Activated CD4-positive, alpha-beta T cell treated with anti-CD3 and anti-CD28 coated beads for 36 hours (primary cell): ENCODE results near the gene BPIFB6. TPM values are rescaled to one million over a fixed set of nuclear protein-coding genes. Genes with fewer than 3 reads are reported as not detected.

Source experiments
- ATAC-seq: fragments of 200-7000 bp; cut with Tn5 transposase; one replicate; pipeline ENCODE4 v1.10.0; 2021; ENCODE audit warnings: mild to moderate bottlenecking, moderate library complexity
- CTCF ChIA-PET: fragments of 350-600 bp; sonication (Branson Sonifier 250); formaldehyde crosslinking; loops from one replicate; lab custom pipeline; 2021; ENCODE audit warnings: antibody characterized with exemption; lab: Charles Lee
- POLR2A ChIA-PET: fragments of 350-600 bp; sonication (Branson Sonifier 250); formaldehyde crosslinking; loops from one replicate; lab custom pipeline; 2021; ENCODE audit warnings: antibody characterized with exemption, inconsistent platforms; lab: Charles Lee
- DNase-seq: peaks from one replicate; pipeline ENCODE4 v3.0.0-alpha.2; 2020
- H3K27ac Mint-ChIP-seq: one replicate; pipeline ENCODE4 v1.8.0; 2021; ENCODE audit warnings: mixed read lengths
- H3K27me3 Mint-ChIP-seq: one replicate; pipeline ENCODE4 v1.8.0; 2021; ENCODE audit warnings: mixed read lengths
- H3K36me3 Mint-ChIP-seq: one replicate; pipeline ENCODE4 v1.8.0; 2021; ENCODE audit warnings: low read depth, mixed read lengths
- H3K4me1 Mint-ChIP-seq: one replicate; pipeline ENCODE4 v1.8.0; 2021; ENCODE audit warnings: mixed read lengths
- H3K4me3 Mint-ChIP-seq: one replicate; pipeline ENCODE4 v1.8.0; 2021; ENCODE audit warnings: mild to moderate bottlenecking, moderate library complexity, mixed read lengths
- H3K9me3 Mint-ChIP-seq: one replicate; pipeline ENCODE4 v1.8.0; 2021; ENCODE audit warnings: low read depth, mixed read lengths
- intact Hi-C, 2 experiments: fragments of 100-400 bp; cut with DNase I in 1 of 2; cut with micrococcal nuclease in 1 of 2; formaldehyde crosslinking; loops; one replicate each; pipeline versions ENCODE4 v1.14.2 to v1.15.1; 2022 to 2024; cut with DNase I, micrococcal nuclease
- total RNA-seq, 2 experiments: library from RNA; stranded (reverse); gene quantifications; one replicate each; pipeline ENCODE4 v1.2.3, GENCODE V29; 2021

The BPIFB6 gene
- total RNA-seq, 2 experiments from 2014 or later, result not detected

DNA sequence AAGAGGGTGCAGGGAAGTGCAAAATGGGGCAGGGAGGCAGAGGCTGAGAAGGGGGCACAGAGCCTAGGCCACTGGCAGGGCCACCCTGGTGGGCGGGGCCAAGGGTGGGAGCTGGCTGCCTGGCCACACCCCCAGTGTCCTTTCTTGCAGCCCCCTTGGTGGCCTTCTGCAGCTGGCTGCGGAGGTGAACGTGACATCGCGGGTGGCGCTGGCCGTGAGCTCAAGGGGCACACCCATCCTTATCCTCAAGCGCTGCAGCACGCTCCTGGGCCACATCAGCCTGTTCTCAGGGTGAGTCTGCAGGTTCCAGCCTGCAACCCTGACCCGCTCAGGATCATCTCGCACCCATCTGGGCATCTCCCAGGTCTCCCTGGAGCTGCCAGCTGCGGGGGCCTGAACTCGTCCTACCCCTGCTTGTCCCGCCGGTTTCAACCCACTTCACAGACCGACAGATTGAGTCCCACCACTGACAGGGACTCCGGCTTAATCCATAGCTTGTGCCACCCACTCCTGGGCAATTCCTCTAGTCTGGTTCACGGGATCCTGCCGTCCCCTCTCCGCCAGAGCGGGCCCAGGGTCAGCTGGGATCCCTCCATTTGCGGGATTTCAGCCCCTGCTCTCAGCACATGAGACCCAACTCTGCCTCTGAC lies 28.4 kb downstream of the BPIFB6 start:
- ATAC-seq (no peak), DNase-seq (no peak)
- intact Hi-C loops, result no loop called here
- H3K27me3 Mint-ChIP-seq, result no peaks in the 10 kb centered on the region
- ChIA-PET POLR2A (no interaction called here), CTCF (interaction anchor here (0.6 kb wide), 1 partner anchor 101 kb away, joined by 3 read pairs; no protein-coding TSS in a partner anchor)
- H3K4me1 Mint-ChIP-seq, result no peaks in the 10 kb centered on the region
- H3K4me3 Mint-ChIP-seq, result no peak overlapping the region
- H3K9me3 Mint-ChIP-seq, result no peaks in the 10 kb centered on the region
- H3K27ac Mint-ChIP-seq, result no peak overlapping the region
- no peaks in the 10 kb centered on the region for H3K36me3 Mint-ChIP-seq

GRCh38 chr20:33061658-33062028 lies 30.2 kb downstream of the BPIFB6 start:
- intact Hi-C loops, result no loop called here
- no peak overlapping the region for H3K27ac Mint-ChIP-seq
- no peak overlapping the region for H3K4me3 Mint-ChIP-seq
- POLR2A ChIA-PET, result no interaction called here
- no peaks in the 10 kb centered on the region for H3K9me3 Mint-ChIP-seq
- CTCF ChIA-PET, result no interaction called here
- H3K4me1 Mint-ChIP-seq, result no peaks in the 10 kb centered on the region
- no peak for DNase-seq
- ATAC-seq, result no peak
- no peaks in the 10 kb centered on the region for H3K36me3 Mint-ChIP-seq
- no peaks in the 10 kb centered on the region for H3K27me3 Mint-ChIP-seq

DNA sequence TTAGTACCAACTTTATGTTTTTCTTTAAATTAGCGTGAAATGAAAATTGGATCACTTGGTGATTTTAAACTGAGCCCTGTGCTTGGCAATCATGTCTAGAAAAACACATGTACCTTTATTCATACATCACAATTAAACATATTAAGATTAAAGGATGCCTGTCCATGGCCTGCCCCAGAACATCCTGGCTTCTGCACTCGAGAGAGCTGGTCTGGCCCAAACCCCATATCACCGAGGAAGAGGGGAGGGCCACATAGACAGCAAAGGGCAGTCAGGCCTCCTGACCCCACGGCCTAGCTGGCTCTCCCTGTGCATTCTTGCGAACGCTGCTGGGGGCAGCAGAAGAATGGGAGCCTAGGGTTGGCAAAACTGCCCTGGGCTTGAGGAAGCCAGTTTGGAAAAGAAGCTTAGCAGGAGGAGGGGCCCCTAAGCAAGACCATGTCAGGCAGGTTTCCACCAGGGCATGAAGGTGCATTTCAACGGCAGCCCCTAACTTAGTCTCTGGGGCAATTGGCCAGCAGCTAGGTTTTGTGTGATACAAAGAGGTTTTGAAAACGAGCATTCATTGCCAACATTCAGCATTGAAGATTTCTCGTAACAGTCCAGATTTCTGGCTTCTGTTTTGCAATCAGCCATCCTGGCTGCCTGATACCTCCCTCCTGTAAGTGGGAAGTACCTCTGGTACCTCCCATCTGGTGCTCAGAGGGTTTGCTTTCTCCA lies 30.8 kb downstream of the BPIFB6 start:
- ChIA-PET CTCF (no interaction called here), POLR2A (no interaction called here)
- Mint-ChIP-seq H3K4me3 (no peak overlapping the region), H3K27ac (no peak overlapping the region), H3K36me3 (no peaks in the 10 kb centered on the region), H3K27me3 (no peaks in the 10 kb centered on the region), H3K4me1 (no peaks in the 10 kb centered on the region), H3K9me3 (no peaks in the 10 kb centered on the region)
- intact Hi-C loops, result no loop called here
- ATAC-seq, result no peak
- DNase-seq, result no peak

DNA sequence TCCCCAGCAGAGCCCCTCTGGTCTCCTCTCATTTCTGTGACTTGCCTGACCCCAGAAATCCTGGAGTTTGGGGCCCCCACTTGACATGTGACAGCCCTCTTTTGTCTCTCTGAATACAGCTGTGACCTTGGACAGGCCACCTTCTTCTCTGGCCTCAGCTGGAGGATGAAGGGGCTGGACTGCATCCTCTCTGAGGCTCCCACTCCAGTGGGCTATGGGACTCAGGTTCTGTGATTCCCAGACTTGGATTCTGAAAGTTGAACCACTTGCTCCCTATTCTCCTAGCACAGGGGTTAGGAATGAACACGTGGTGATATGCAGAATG lies 31.3 kb downstream of the BPIFB6 start:
- no peaks in the 10 kb centered on the region for H3K9me3 Mint-ChIP-seq
- no peak for ATAC-seq
- intact Hi-C loops, result no loop called here
- POLR2A ChIA-PET, result no interaction called here
- H3K4me3 Mint-ChIP-seq, result no peak overlapping the region
- CTCF ChIA-PET, result no interaction called here
- no peak for DNase-seq
- no peaks in the 10 kb centered on the region for H3K27me3 Mint-ChIP-seq
- no peaks in the 10 kb centered on the region for H3K36me3 Mint-ChIP-seq
- H3K27ac Mint-ChIP-seq, result no peak overlapping the region
- no peaks in the 10 kb centered on the region for H3K4me1 Mint-ChIP-seq

DNA sequence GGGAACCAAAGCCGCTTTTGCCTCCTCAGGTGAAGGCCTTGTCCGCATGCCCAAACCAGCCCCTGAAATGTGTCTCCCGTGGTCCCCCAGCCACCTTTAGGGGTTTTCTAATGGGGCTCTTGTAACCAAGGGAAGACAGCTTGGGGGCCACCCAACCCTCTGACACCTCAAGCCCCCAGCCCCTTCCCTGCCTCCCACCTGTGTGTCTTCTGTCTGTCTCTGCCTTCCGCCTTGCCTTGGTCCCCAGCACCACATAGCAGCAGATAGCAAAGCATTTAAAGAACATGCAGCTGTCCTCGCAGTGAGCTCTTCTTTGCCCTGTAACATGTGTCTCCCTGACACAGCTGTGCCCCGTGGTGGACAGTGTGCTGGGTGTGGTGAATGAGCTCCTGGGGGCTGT lies 31.8 kb downstream of the BPIFB6 start:
- ATAC-seq, result no peak

DNA sequence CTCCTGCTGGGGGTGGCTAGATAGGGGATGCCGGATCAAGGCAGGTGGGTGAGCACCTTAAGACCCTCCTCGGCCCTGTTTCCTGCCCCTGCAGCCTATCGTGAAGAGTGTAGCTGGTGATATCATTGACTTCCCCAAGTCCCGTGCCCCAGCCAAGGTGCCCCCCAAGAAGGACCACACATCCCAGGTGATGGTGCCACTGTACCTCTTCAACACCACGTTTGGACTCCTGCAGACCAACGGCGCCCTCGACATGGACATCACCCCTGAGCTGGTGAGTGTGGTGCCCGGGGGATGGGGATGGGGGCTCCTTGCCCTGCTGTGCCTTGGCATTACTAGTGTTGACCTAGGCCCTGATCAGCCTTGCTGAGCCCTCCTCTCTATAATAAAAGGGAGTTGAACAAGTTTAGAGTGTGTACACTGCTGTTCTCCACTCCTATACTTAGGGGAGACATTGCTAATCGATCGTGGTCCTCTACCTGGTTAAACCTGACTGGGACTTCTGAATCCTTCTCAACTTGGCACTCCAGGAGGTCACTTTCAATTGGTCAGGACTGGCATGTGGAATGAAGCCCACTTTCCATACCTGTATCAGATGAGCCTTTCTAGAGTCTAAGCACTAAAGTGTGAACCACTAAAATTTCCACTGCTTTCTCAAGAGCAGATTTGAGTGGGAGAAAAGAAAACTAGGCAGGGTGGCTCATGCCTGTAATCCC lies 33.3 kb downstream of the BPIFB6 start:
- Mint-ChIP-seq H3K36me3 (no peaks in the 10 kb centered on the region), H3K9me3 (no peaks in the 10 kb centered on the region), H3K4me1 (peaks cover 5% of the 10 kb centered on the region), H3K27ac (no peak overlapping the region), H3K4me3 (no peak overlapping the region), H3K27me3 (no peaks in the 10 kb centered on the region)
- intact Hi-C loops, result no loop called here
- POLR2A ChIA-PET, result interaction anchor here (0.7 kb wide), 1 partner anchor 746 kb away, joined by 13 read pairs; the partner anchor contains the start of gene CHMP4B
- DNase-seq (no peak), ATAC-seq (no peak)
- CTCF ChIA-PET, result interaction anchor here (0.7 kb wide), 2 partner anchors 12 to 60 kb away, joined by 3 read pairs; no protein-coding TSS in a partner anchor

More for the DNA sequence above, 31.8 kb downstream of the BPIFB6 start:
- peaks cover 5% of the 10 kb centered on the region for H3K4me1 Mint-ChIP-seq
- no peak for DNase-seq
- no peak overlapping the region for H3K4me3 Mint-ChIP-seq
- H3K27ac Mint-ChIP-seq, result no peak overlapping the region
- CTCF ChIA-PET, result no interaction called here
- no peaks in the 10 kb centered on the region for H3K36me3 Mint-ChIP-seq
- POLR2A ChIA-PET, result no interaction called here
- H3K27me3 Mint-ChIP-seq, result no peaks in the 10 kb centered on the region
- intact Hi-C loops, result no loop called here
- H3K9me3 Mint-ChIP-seq, result no peaks in the 10 kb centered on the region

DNA sequence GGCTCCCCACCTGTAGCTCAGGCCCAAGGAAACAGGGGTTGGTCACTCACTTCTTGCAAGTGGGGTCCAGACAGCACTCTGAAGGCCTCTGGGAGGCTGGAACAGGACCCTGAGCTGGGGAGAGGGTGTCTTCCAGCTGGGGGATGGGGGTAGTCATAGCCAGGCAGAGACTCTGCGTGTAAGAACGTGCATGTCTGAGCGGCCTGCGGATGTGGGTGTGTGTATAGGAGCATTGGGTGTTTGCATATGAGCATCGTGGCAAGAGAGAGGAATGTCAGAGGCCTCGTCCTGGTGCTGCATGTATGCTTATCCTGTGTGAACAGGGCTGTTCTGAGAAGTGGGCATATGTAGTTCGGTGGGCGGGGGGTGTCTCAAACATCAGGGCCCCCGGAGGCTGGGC lies 34.3 kb downstream of the BPIFB6 start:
- H3K4me3 Mint-ChIP-seq, result no peak overlapping the region
- ChIA-PET CTCF (interaction anchor here (0.7 kb wide), 1 partner anchor 61 kb away, joined by 3 read pairs; no protein-coding TSS in a partner anchor), POLR2A (no interaction called here)
- H3K27me3 Mint-ChIP-seq, result no peaks in the 10 kb centered on the region
- H3K9me3 Mint-ChIP-seq, result no peaks in the 10 kb centered on the region
- DNase-seq (no peak), ATAC-seq (no peak)
- H3K36me3 Mint-ChIP-seq, result no peaks in the 10 kb centered on the region
- H3K4me1 Mint-ChIP-seq, result peaks cover 5% of the 10 kb centered on the region
- intact Hi-C loops, result no loop called here
- H3K27ac Mint-ChIP-seq, result no peak overlapping the region

GRCh38 chr20:33067806-33068205 lies 36.4 kb downstream of the BPIFB6 start:
- Mint-ChIP-seq H3K27me3 (no peaks in the 10 kb centered on the region), H3K9me3 (no peaks in the 10 kb centered on the region), H3K4me1 (peaks cover 5% of the 10 kb centered on the region), H3K27ac (no peak overlapping the region), H3K36me3 (no peaks in the 10 kb centered on the region), H3K4me3 (no peak overlapping the region)
- POLR2A ChIA-PET, result no interaction called here
- intact Hi-C loops, result no loop called here
- CTCF ChIA-PET, result interaction anchor here (0.6 to 0.9 kb wide), 2 partner anchors 142 to 279 kb away, joined by 3 to 4 read pairs; no protein-coding TSS in a partner anchor
- no peak for ATAC-seq
- no peak for DNase-seq

DNA sequence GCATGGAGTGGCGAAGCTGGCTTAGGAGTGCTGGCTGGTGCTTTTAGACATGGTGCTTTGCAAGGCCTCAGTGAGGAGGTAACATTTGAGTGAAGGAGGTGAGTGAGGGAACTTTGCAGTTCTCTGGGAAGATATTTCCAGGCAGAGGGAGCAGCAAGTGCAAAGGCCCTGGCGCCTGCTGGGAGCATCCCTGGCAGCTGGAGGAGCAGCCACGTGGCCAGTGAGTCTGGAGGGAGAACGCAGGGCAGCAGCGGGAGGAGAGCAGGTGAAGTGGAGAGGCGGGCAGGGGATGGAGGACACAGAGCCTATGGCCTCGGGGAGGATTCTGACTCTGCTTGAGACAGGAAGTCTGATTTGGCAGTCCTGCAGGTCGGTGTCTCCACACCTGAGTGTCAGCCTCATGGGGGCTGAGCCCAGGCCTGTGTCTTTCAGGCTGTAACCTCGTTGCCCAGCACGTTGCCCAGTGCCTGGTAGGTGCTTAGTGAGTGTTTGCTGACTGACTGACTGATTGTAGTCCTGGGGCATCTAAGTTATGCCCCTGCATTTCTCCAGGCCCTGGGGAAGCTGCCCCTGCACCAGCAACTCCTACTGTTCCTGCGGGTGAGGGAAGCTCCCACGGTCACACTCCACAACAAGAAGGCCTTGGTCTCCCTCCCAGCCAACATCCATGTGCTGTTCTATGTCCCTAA lies 36.9 kb downstream of the BPIFB6 start:
- intact Hi-C loops, result no loop called here
- CTCF ChIA-PET, result interaction anchor here (0.7 kb wide), 1 partner anchor 234 kb away, joined by 3 read pairs; no protein-coding TSS in a partner anchor
- no peak for ATAC-seq
- Mint-ChIP-seq H3K4me1 (peaks cover 5% of the 10 kb centered on the region), H3K27ac (no peak overlapping the region), H3K4me3 (no peak overlapping the region), H3K27me3 (no peaks in the 10 kb centered on the region), H3K36me3 (no peaks in the 10 kb centered on the region), H3K9me3 (no peaks in the 10 kb centered on the region)
- no peak for DNase-seq
- POLR2A ChIA-PET, result no interaction called here

GRCh38 chr20:33069673-33070072 lies 38.2 kb downstream of the BPIFB6 start:
- Mint-ChIP-seq H3K4me3 (no peak overlapping the region), H3K27me3 (no peaks in the 10 kb centered on the region), H3K36me3 (no peaks in the 10 kb centered on the region), H3K4me1 (peaks cover 5% of the 10 kb centered on the region), H3K9me3 (no peaks in the 10 kb centered on the region), H3K27ac (no peak overlapping the region)
- no peak for DNase-seq
- intact Hi-C loops, result no loop called here
- CTCF ChIA-PET, result no interaction called here
- ATAC-seq, result no peak
- POLR2A ChIA-PET, result interaction anchor here (0.6 kb wide), 1 partner anchor 167 kb away, joined by 4 read pairs; no protein-coding TSS in a partner anchor
